Measurements from ENCODE around the gene DVL1.

DVL1 gene

GRCh38 chr1:1347026-1347595, 2.1 kb downstream of the DVL1 start:
- 94% methylated on average over 10 of the region's 10 CpGs for WGBS, 2 experiments
- Histone ChIP-seq H3K9me3 (ENCODE audit: control insufficient read depth, low read length) (no peaks in the 10 kb centered on the region), H3K36me3 (ENCODE audit: control insufficient read depth, insufficient read depth, low read length) (no peaks in the 10 kb centered on the region), H3K27me3 (ENCODE audit: control insufficient read depth, insufficient read depth, low read length, poor library complexity, severe bottlenecking) (no peaks in the 10 kb centered on the region), H3K4me3 (ENCODE audit: insufficient read depth, low read depth, low read length) (peak overlapping the region; percentile 68), H3K27ac (ENCODE audit: insufficient read depth, low read depth, low read length, poor library complexity, severe bottlenecking) (no peak overlapping the region), H3K4me1 (ENCODE audit: control insufficient read depth, insufficient read depth, low read length) (peaks cover 14% of the 10 kb centered on the region)

- Histone ChIP-seq H3K4me1 (ENCODE audit: control insufficient read depth, insufficient read depth, low read length) (peaks cover 8% of the 10 kb centered on the region), H3K27ac (ENCODE audit: insufficient read depth, low read depth, low read length, poor library complexity, severe bottlenecking) (no peak overlapping the region), H3K36me3 (ENCODE audit: control insufficient read depth, insufficient read depth, low read length) (peaks cover 3% of the 10 kb centered on the region), H3K4me3 (ENCODE audit: insufficient read depth, low read depth, low read length) (no peak overlapping the region), H3K27me3 (ENCODE audit: control insufficient read depth, insufficient read depth, low read length, poor library complexity, severe bottlenecking) (no peaks in the 10 kb centered on the region), H3K9me3 (ENCODE audit: control insufficient read depth, low read length) (no peaks in the 10 kb centered on the region)
- 92 to 96% methylated on average over 10 of the region's 10 CpGs for WGBS, 2 experiments
Measured at GRCh38 chr1:1346501-1346890, 2.7 kb downstream of the DVL1 start.

- no peaks in the 10 kb centered on the region for H3K27me3 ChIP-seq (ENCODE audit: control insufficient read depth, insufficient read depth, low read length, poor library complexity, severe bottlenecking)
- H3K9me3 ChIP-seq (ENCODE audit: control insufficient read depth, low read length): no peaks in the 10 kb centered on the region
- 92 to 95% methylated on average over 12 of the region's 12 CpGs for WGBS, 2 experiments
- no peak overlapping the region for H3K4me3 ChIP-seq (ENCODE audit: insufficient read depth, low read depth, low read length)
- no peak overlapping the region for H3K27ac ChIP-seq (ENCODE audit: insufficient read depth, low read depth, low read length, poor library complexity, severe bottlenecking)
- peaks cover 8% of the 10 kb centered on the region for H3K36me3 ChIP-seq (ENCODE audit: control insufficient read depth, insufficient read depth, low read length)
- peaks cover 7% of the 10 kb centered on the region for H3K4me1 ChIP-seq (ENCODE audit: control insufficient read depth, insufficient read depth, low read length)
Measured at GRCh38 chr1:1345860-1346500, 3.2 kb downstream of the DVL1 start.

- Histone ChIP-seq H3K4me3 (ENCODE audit: insufficient read depth, low read depth, low read length) (no peak overlapping the region), H3K27ac (ENCODE audit: insufficient read depth, low read depth, low read length, poor library complexity, severe bottlenecking) (no peak overlapping the region), H3K36me3 (ENCODE audit: control insufficient read depth, insufficient read depth, low read length) (peaks cover 10% of the 10 kb centered on the region), H3K9me3 (ENCODE audit: control insufficient read depth, low read length) (no peaks in the 10 kb centered on the region), H3K27me3 (ENCODE audit: control insufficient read depth, insufficient read depth, low read length, poor library complexity, severe bottlenecking) (no peaks in the 10 kb centered on the region), H3K4me1 (ENCODE audit: control insufficient read depth, insufficient read depth, low read length) (peaks cover 7% of the 10 kb centered on the region)
- 93 to 96% methylated on average over 16 of the region's 16 CpGs for WGBS, 2 experiments
Measured at GRCh38 chr1:1345384-1345783, 3.8 kb downstream of the DVL1 start.

- Histone ChIP-seq H3K4me1 (ENCODE audit: control insufficient read depth, insufficient read depth, low read length) (peaks cover 7% of the 10 kb centered on the region), H3K9me3 (ENCODE audit: control insufficient read depth, low read length) (no peaks in the 10 kb centered on the region), H3K27me3 (ENCODE audit: control insufficient read depth, insufficient read depth, low read length, poor library complexity, severe bottlenecking) (no peaks in the 10 kb centered on the region), H3K36me3 (ENCODE audit: control insufficient read depth, insufficient read depth, low read length) (peaks cover 10% of the 10 kb centered on the region), H3K4me3 (ENCODE audit: insufficient read depth, low read depth, low read length) (no peak overlapping the region), H3K27ac (ENCODE audit: insufficient read depth, low read depth, low read length, poor library complexity, severe bottlenecking) (no peak overlapping the region)
- 87 to 88% methylated on average over 15 of the region's 15 CpGs for WGBS, 2 experiments
Measured at GRCh38 chr1:1344655-1345361, 4.4 kb downstream of the DVL1 start.

DNA sequence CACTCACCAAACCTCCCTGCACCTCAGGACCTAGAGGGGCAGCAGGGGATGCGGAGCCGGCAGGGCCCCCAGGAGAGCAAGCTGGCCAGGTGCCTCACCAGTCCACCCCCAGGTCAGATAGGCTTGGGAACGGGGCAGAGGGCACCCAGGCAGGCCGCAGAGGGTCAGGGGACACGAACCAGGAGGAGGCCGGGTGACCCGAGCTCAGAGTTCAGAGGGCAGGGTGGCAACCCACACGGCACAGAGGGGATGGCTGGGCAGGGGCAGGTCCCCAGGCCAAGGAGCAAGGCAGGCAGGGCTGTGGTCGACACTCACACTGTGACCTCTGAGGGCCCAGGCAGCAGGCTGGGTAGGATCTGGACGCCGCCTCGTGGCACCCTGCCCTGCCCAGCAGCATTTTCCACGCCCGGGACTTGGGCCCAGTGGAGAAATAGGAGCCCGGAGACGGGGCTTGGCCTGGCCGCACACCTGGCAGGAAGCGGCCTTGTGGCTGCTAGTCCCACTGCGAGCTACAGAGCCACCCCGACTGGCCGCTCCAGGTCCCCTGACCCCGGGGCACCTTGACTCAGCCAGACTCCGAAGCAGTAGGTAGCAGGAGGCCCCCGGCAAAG, 5.3 kb downstream of the DVL1 start:
- peaks cover 7% of the 10 kb centered on the region for H3K4me1 ChIP-seq (ENCODE audit: control insufficient read depth, insufficient read depth, low read length)
- H3K36me3 ChIP-seq (ENCODE audit: control insufficient read depth, insufficient read depth, low read length): peaks cover 10% of the 10 kb centered on the region
- H3K27me3 ChIP-seq (ENCODE audit: control insufficient read depth, insufficient read depth, low read length, poor library complexity, severe bottlenecking): no peaks in the 10 kb centered on the region
- 95% methylated on average over 24 of the region's 24 CpGs for WGBS, 2 experiments
- H3K9me3 ChIP-seq (ENCODE audit: control insufficient read depth, low read length): no peaks in the 10 kb centered on the region
- H3K4me3 ChIP-seq (ENCODE audit: insufficient read depth, low read depth, low read length): no peak overlapping the region
- no peak overlapping the region for H3K27ac ChIP-seq (ENCODE audit: insufficient read depth, low read depth, low read length, poor library complexity, severe bottlenecking)

- Histone ChIP-seq H3K27ac (ENCODE audit: insufficient read depth, low read depth, low read length, poor library complexity, severe bottlenecking) (no peak overlapping the region), H3K4me3 (ENCODE audit: insufficient read depth, low read depth, low read length) (no peak overlapping the region), H3K27me3 (ENCODE audit: control insufficient read depth, insufficient read depth, low read length, poor library complexity, severe bottlenecking) (no peaks in the 10 kb centered on the region), H3K9me3 (ENCODE audit: control insufficient read depth, low read length) (no peaks in the 10 kb centered on the region), H3K4me1 (ENCODE audit: control insufficient read depth, insufficient read depth, low read length) (no peaks in the 10 kb centered on the region), H3K36me3 (ENCODE audit: control insufficient read depth, insufficient read depth, low read length) (peaks cover 10% of the 10 kb centered on the region)
- 93 to 94% methylated on average over 18 of the region's 18 CpGs for WGBS, 2 experiments
Measured at GRCh38 chr1:1342584-1343115, 6.6 kb downstream of the DVL1 start.

GRCh38 chr1:1342061-1342562, 7.1 kb downstream of the DVL1 start:
- no peak overlapping the region for H3K27ac ChIP-seq (ENCODE audit: insufficient read depth, low read depth, low read length, poor library complexity, severe bottlenecking)
- H3K4me3 ChIP-seq (ENCODE audit: insufficient read depth, low read depth, low read length): no peak overlapping the region
- no peaks in the 10 kb centered on the region for H3K27me3 ChIP-seq (ENCODE audit: control insufficient read depth, insufficient read depth, low read length, poor library complexity, severe bottlenecking)
- WGBS, 2 experiments: 96 to 97% methylated on average over 28 of the region's 28 CpGs
- H3K9me3 ChIP-seq (ENCODE audit: control insufficient read depth, low read length): no peaks in the 10 kb centered on the region
- H3K4me1 ChIP-seq (ENCODE audit: control insufficient read depth, insufficient read depth, low read length): no peaks in the 10 kb centered on the region
- peaks cover 10% of the 10 kb centered on the region for H3K36me3 ChIP-seq (ENCODE audit: control insufficient read depth, insufficient read depth, low read length)

GRCh38 chr1:1341549-1342021, 7.6 kb downstream of the DVL1 start:
- no peaks in the 10 kb centered on the region for H3K27me3 ChIP-seq (ENCODE audit: control insufficient read depth, insufficient read depth, low read length, poor library complexity, severe bottlenecking)
- no peak overlapping the region for H3K4me3 ChIP-seq (ENCODE audit: insufficient read depth, low read depth, low read length)
- no peaks in the 10 kb centered on the region for H3K4me1 ChIP-seq (ENCODE audit: control insufficient read depth, insufficient read depth, low read length)
- no peak overlapping the region for H3K27ac ChIP-seq (ENCODE audit: insufficient read depth, low read depth, low read length, poor library complexity, severe bottlenecking)
- 97% methylated on average over 17 of the region's 17 CpGs for WGBS, 2 experiments
- peaks cover 10% of the 10 kb centered on the region for H3K36me3 ChIP-seq (ENCODE audit: control insufficient read depth, insufficient read depth, low read length)
- H3K9me3 ChIP-seq (ENCODE audit: control insufficient read depth, low read length): no peaks in the 10 kb centered on the region

All from ectodermal cell (in vitro differentiated cells).